Chondrocyte (in vitro differentiated cells): ENCODE data around the gene GRM5. TPM values are rescaled to one million over a fixed set of nuclear protein-coding genes. Genes with fewer than 3 reads are reported as not detected.
A peak's percentile ranks its signal among the peaks of the same experiment; 100 is the strongest.

ENCODE experiments used
- DNase-seq: peaks from one replicate; pipeline ENCODE4 v3.0.0; 2021; ENCODE audit warnings: mixed read lengths, low spot score
- H3K27ac Mint-ChIP-seq: one replicate; pipeline ENCODE4 v1.8.0; 2021; ENCODE audit warnings: mild to moderate bottlenecking, moderate library complexity, mixed read lengths; ENCODE audit not compliant: unreplicated experiment
- H3K27me3 Mint-ChIP-seq: 2 replicates; pipeline ENCODE4 v1.8.0; 2021; ENCODE audit warnings: low read depth, mixed read lengths
- H3K36me3 Mint-ChIP-seq: 2 replicates; pipeline ENCODE4 v1.8.0; 2021; ENCODE audit warnings: low read depth, mixed read lengths
- H3K4me1 Mint-ChIP-seq: 2 replicates; pipeline ENCODE4 v1.8.0; 2021; ENCODE audit warnings: low read depth, mild to moderate bottlenecking, mixed read lengths
- H3K4me3 Mint-ChIP-seq: one replicate; pipeline ENCODE4 v1.8.0; 2021; ENCODE audit warnings: mild to moderate bottlenecking, moderate library complexity, mixed read lengths; ENCODE audit not compliant: unreplicated experiment
- H3K9me3 Mint-ChIP-seq: 2 replicates; pipeline ENCODE4 v1.8.0; 2021; ENCODE audit warnings: low read depth, mixed read lengths
- total RNA-seq: library from RNA; stranded (reverse); gene quantifications from 3 replicates; pipeline ENCODE4 v1.2.1, GENCODE V29; 2021
- TF ChIP-seq, protein P1 (sequence below): fragments of 200-600 bp; sonication (generic); IDR thresholded peaks from 2 replicates; pipeline ENCODE4 v1.5.0; 2021; ENCODE audit warnings: antibody characterized with exemption, mild to moderate bottlenecking, moderate library complexity

Gene GRM5
- total RNA-seq, 1 donor from 2014 or later, result 0.52 TPM

GRCh38 chr11:88544656-88545280 lies 521.0 kb downstream of the GRM5 start:
- TF ChIP-seq, protein P1, sequence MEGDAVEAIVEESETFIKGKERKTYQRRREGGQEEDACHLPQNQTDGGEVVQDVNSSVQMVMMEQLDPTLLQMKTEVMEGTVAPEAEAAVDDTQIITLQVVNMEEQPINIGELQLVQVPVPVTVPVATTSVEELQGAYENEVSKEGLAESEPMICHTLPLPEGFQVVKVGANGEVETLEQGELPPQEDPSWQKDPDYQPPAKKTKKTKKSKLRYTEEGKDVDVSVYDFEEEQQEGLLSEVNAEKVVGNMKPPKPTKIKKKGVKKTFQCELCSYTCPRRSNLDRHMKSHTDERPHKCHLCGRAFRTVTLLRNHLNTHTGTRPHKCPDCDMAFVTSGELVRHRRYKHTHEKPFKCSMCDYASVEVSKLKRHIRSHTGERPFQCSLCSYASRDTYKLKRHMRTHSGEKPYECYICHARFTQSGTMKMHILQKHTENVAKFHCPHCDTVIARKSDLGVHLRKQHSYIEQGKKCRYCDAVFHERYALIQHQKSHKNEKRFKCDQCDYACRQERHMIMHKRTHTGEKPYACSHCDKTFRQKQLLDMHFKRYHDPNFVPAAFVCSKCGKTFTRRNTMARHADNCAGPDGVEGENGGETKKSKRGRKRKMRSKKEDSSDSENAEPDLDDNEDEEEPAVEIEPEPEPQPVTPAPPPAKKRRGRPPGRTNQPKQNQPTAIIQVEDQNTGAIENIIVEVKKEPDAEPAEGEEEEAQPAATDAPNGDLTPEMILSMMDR, result peak; percentile 23
- H3K27ac Mint-ChIP-seq, result no peak overlapping the region
- H3K27me3 Mint-ChIP-seq, result peaks cover 27% of the 10 kb centered on the region
- no peak for DNase-seq
- no peaks in the 10 kb centered on the region for H3K36me3 Mint-ChIP-seq
- no peaks in the 10 kb centered on the region for H3K9me3 Mint-ChIP-seq
- no peak overlapping the region for H3K4me3 Mint-ChIP-seq
- H3K4me1 Mint-ChIP-seq, result peaks cover 5% of the 10 kb centered on the region

DNA sequence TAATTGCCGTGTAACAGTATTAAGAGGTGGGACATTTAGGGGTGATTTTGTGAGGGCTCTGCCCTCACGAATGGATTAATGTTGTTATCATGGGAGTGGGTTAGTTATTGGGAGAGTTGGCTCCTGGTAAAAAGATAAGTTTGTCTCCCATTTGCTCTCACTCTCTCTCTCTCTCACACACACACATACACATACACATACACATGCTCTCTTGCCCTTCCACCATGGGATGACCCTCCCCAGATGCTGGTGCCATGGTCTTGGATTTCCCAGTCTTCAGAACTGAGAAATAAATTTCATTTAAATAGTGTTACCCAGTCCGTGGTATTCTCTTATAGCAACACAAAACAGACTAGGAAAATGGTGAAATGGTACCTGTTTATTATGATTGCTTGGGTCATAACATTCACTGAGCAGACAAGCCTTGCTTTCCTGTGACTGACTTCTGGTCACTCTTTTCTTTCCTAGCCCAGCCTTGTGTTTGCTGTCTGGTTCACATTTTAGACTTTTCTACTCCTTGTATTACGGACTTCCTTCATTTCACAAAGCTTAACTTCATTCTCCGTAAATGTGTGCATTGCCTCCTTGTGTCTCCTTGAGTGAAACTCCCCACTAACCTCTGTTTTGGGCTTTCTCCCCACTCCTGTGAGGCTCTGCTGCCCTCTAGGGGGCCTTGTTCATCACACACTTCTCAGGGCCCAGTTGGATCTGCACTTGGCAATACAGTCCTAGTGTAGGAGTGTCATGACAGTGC lies 521.7 kb downstream of the GRM5 start:
- H3K4me3 Mint-ChIP-seq, result no peak overlapping the region
- H3K4me1 Mint-ChIP-seq, result peaks cover 5% of the 10 kb centered on the region
- TF ChIP-seq, protein P1, result peak; percentile 99
- H3K9me3 Mint-ChIP-seq, result no peaks in the 10 kb centered on the region
- DNase-seq, result no peak
- peaks cover 24% of the 10 kb centered on the region for H3K27me3 Mint-ChIP-seq
- no peak overlapping the region for H3K27ac Mint-ChIP-seq
- no peaks in the 10 kb centered on the region for H3K36me3 Mint-ChIP-seq

- Mint-ChIP-seq H3K36me3 (no peaks in the 10 kb centered on the region), H3K9me3 (no peaks in the 10 kb centered on the region), H3K27ac (no peak overlapping the region), H3K27me3 (peaks cover 9% of the 10 kb centered on the region), H3K4me1 (peaks cover 27% of the 10 kb centered on the region), H3K4me3 (no peak overlapping the region)
- TF ChIP-seq, protein P1, result no peak
- no peak for DNase-seq
Measured at GRCh38 chr11:88541006-88541405, 524.8 kb downstream of the GRM5 start.

DNA sequence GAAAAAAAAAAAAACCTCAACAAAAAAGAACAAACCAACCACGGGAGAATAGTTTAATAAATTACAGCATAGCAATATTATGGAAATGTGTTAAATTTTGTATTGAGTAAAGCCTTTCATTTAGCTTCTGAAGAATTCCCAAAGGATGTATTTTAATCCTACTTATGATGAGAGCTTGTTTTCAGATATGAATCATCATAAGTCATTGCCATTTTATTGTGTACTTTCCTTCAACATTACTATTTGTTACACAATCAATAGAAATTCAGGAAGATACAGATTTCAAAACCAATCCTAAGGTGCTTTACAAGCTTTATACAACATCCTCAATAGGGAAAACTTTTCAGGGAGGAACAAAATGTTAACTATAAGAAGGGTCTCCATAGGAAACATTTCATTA lies 527.7 kb downstream of the GRM5 start:
- H3K27me3 Mint-ChIP-seq, result peaks cover 3% of the 10 kb centered on the region
- no peaks in the 10 kb centered on the region for H3K36me3 Mint-ChIP-seq
- DNase-seq, result no peak
- TF ChIP-seq, protein P1, result no peak
- H3K9me3 Mint-ChIP-seq, result peaks cover 4% of the 10 kb centered on the region
- H3K4me1 Mint-ChIP-seq, result peaks cover 35% of the 10 kb centered on the region
- H3K27ac Mint-ChIP-seq, result no peak overlapping the region
- no peak overlapping the region for H3K4me3 Mint-ChIP-seq

DNA sequence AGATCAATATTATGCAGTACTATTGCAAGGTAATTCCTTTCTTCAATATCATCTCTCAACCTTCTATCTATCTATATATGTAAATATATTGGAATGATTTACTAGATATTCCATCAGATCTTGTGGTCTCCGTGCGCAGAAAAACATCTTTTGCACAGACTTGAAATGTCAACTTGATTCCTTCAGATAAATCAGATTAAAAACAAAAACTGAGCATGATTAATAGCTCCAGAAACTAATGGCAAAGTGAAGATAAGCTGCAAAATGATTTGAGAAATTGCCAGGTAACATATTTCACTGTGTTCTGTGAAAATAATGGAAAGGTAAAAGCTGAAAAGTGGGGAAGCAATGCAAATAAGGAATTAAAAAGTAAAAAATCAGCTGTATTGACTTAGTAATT lies 528.2 kb downstream of the GRM5 start:
- TF ChIP-seq, protein P1, result no peak
- no peak overlapping the region for H3K4me3 Mint-ChIP-seq
- H3K27me3 Mint-ChIP-seq, result peaks cover 3% of the 10 kb centered on the region
- peaks cover 35% of the 10 kb centered on the region for H3K4me1 Mint-ChIP-seq
- no peak for DNase-seq
- peaks cover 4% of the 10 kb centered on the region for H3K9me3 Mint-ChIP-seq
- no peaks in the 10 kb centered on the region for H3K36me3 Mint-ChIP-seq
- no peak overlapping the region for H3K27ac Mint-ChIP-seq
